ENCODE results near the gene GALNT14.

DNA sequence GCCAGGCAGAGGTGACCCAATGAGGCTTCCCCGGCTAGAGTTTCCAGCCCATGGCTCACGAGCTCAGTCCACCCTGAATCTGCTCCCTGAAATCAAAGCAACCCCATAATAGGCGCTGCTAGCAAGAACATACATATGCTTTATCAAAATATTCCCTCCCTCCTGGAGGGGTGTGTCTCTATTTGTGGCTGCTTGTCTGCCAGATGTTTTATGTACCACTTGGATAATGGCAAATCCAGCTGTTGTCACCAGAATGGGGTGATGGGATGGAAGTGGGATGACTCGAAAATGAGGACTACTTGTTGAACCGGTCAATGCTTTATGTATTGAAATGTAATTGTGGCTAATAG is 152.0 kb downstream of the GALNT14 start:
- TF ChIP-seq GATA3 (IDR thresholded peaks at IDR 0.05; ENCODE audit: low read depth, low read length) (no peak), GATA2 (IDR thresholded peaks at IDR 0.05; ENCODE audit: low read depth, low read length) (no peak)
